Activated B cell treated with CpG ODN at 0.5 μM for 24 hours (primary cell): ENCODE measurements around the gene MACROH2A1. TPM values are rescaled to one million over a fixed set of nuclear protein-coding genes. Genes with fewer than 3 reads are reported as not detected.

ENCODE experiments used
- ATAC-seq: fragments of 200-7000 bp; cut with Tn5 transposase; one replicate; pipeline ENCODE4 v1.10.0; 2021; ENCODE audit warnings: low read depth, mild to moderate bottlenecking, moderate library complexity
- CTCF ChIA-PET: fragments of 350-600 bp; sonication (Branson Sonifier 250); formaldehyde crosslinking; loops from one replicate; lab custom pipeline; 2021; ENCODE audit warnings: antibody characterized with exemption; lab: Charles Lee
- POLR2A ChIA-PET: fragments of 350-600 bp; sonication (Branson Sonifier 250); formaldehyde crosslinking; loops from one replicate; lab custom pipeline; 2021; ENCODE audit warnings: antibody characterized with exemption; lab: Charles Lee
- DNase-seq: peaks from one replicate; pipeline ENCODE4 v3.0.0; 2022
- H3K27ac Mint-ChIP-seq: one replicate; pipeline ENCODE4 v1.8.0; 2020; ENCODE audit warnings: mixed read lengths
- H3K27me3 Mint-ChIP-seq: one replicate; pipeline ENCODE4 v1.8.0; 2021; ENCODE audit warnings: mixed read lengths
- H3K36me3 Mint-ChIP-seq: one replicate; pipeline ENCODE4 v1.8.0; 2021; ENCODE audit warnings: low read depth, mixed read lengths
- H3K4me1 Mint-ChIP-seq: one replicate; pipeline ENCODE4 v1.8.0; 2021; ENCODE audit warnings: mixed read lengths
- H3K4me3 Mint-ChIP-seq: one replicate; pipeline ENCODE4 v1.8.0; 2020; ENCODE audit warnings: mild to moderate bottlenecking, mixed read lengths
- H3K9me3 Mint-ChIP-seq: one replicate; pipeline ENCODE4 v1.8.0; 2020; ENCODE audit warnings: mixed read lengths
- CTCF ChIP-seq: fragments of 200-600 bp; IDR thresholded peaks from one replicate; pipeline ENCODE4 v1.8.0; 2022; ENCODE audit warnings: antibody characterized with exemption, mild to moderate bottlenecking
- intact Hi-C: fragments of 100-400 bp; cut with micrococcal nuclease; formaldehyde crosslinking; loops from one replicate; pipeline ENCODE4 v1.15.1; 2024
- total RNA-seq: library from RNA; stranded (reverse); gene quantifications from 2 replicates; pipeline ENCODE4 v1.2.3, GENCODE V29; 2022

Gene MACROH2A1
- total RNA-seq, 1 donor from 2014 or later, result 125 TPM

GRCh38 chr5:135446206-135446605 is 47.2 kb upstream of the MACROH2A1 start:
- peaks cover 31% of the 10 kb centered on the region for H3K27me3 Mint-ChIP-seq
- POLR2A ChIA-PET, result no interaction called here
- H3K4me1 Mint-ChIP-seq, result peaks cover 7% of the 10 kb centered on the region
- no peaks in the 10 kb centered on the region for H3K9me3 Mint-ChIP-seq
- no peaks in the 10 kb centered on the region for H3K36me3 Mint-ChIP-seq
- intact Hi-C loops, result no loop called here
- H3K27ac Mint-ChIP-seq, result no peak overlapping the region
- TF ChIP-seq CTCF, result no peak
- CTCF ChIA-PET, result interaction anchor here (1.3 to 2.2 kb wide), 2 partner anchors 11 to 13 kb away, joined by 3 to 7 read pairs; no protein-coding TSS in a partner anchor
- no peak overlapping the region for H3K4me3 Mint-ChIP-seq
- DNase-seq (no peak), ATAC-seq (no peak)

- ChIA-PET POLR2A (no interaction called here), CTCF (interaction anchor here (2.2 kb wide), 1 partner anchor 12 kb away, joined by 7 read pairs; no protein-coding TSS in a partner anchor)
- ATAC-seq, result no peak
- peaks cover 31% of the 10 kb centered on the region for H3K27me3 Mint-ChIP-seq
- H3K4me1 Mint-ChIP-seq, result peaks cover 8% of the 10 kb centered on the region
- H3K9me3 Mint-ChIP-seq, result no peaks in the 10 kb centered on the region
- DNase-seq, result no peak
- TF ChIP-seq CTCF, result no peak
- no peak overlapping the region for H3K4me3 Mint-ChIP-seq
- H3K36me3 Mint-ChIP-seq, result no peaks in the 10 kb centered on the region
- intact Hi-C loops, result no loop called here
- H3K27ac Mint-ChIP-seq, result no peak overlapping the region
Measured at GRCh38 chr5:135445306-135445985, 46.4 kb upstream of the MACROH2A1 start.

- ChIA-PET CTCF (interaction anchor here (1.0 kb wide), 1 partner anchor 11 kb away, joined by 3 read pairs; no protein-coding TSS in a partner anchor), POLR2A (no interaction called here)
- no peak for TF ChIP-seq CTCF
- Mint-ChIP-seq H3K27ac (no peak overlapping the region), H3K36me3 (no peaks in the 10 kb centered on the region), H3K27me3 (peaks cover 31% of the 10 kb centered on the region), H3K4me1 (peaks cover 8% of the 10 kb centered on the region), H3K9me3 (no peaks in the 10 kb centered on the region), H3K4me3 (no peak overlapping the region)
- ATAC-seq (no peak), DNase-seq (no peak)
- intact Hi-C loops, result no loop called here
Measured at GRCh38 chr5:135444881-135445280, 45.9 kb upstream of the MACROH2A1 start.

GRCh38 chr5:135444360-135444759 is 45.3 kb upstream of the MACROH2A1 start:
- POLR2A ChIA-PET, result no interaction called here
- DNase-seq, result no peak
- ATAC-seq, result no peak
- no peaks in the 10 kb centered on the region for H3K9me3 Mint-ChIP-seq
- intact Hi-C loops, result no loop called here
- no peaks in the 10 kb centered on the region for H3K36me3 Mint-ChIP-seq
- peaks cover 8% of the 10 kb centered on the region for H3K4me1 Mint-ChIP-seq
- TF ChIP-seq CTCF, result no peak
- no peak overlapping the region for H3K4me3 Mint-ChIP-seq
- peaks cover 31% of the 10 kb centered on the region for H3K27me3 Mint-ChIP-seq
- CTCF ChIA-PET, result interaction anchor here (1.0 kb wide), 1 partner anchor 11 kb away, joined by 3 read pairs; no protein-coding TSS in a partner anchor
- no peak overlapping the region for H3K27ac Mint-ChIP-seq

- DNase-seq (no peak), ATAC-seq (no peak)
- POLR2A ChIA-PET, result no interaction called here
- Mint-ChIP-seq H3K27ac (no peak overlapping the region), H3K4me3 (no peak overlapping the region), H3K4me1 (peaks cover 8% of the 10 kb centered on the region), H3K27me3 (peaks cover 31% of the 10 kb centered on the region), H3K9me3 (no peaks in the 10 kb centered on the region), H3K36me3 (no peaks in the 10 kb centered on the region)
- intact Hi-C loops, result no loop called here
- CTCF ChIA-PET, result no interaction called here
- no peak for TF ChIP-seq CTCF
Measured at GRCh38 chr5:135443161-135443960, 44.3 kb upstream of the MACROH2A1 start.
